ENCODE results near the gene SOST. TPM values are rescaled to one million over a fixed set of nuclear protein-coding genes. Genes with fewer than 3 reads are reported as not detected.

Gene SOST
- polyA plus RNA-seq, 1 of the 3 experiments (the other 2 are of a cell fraction) = not detected

DNA sequence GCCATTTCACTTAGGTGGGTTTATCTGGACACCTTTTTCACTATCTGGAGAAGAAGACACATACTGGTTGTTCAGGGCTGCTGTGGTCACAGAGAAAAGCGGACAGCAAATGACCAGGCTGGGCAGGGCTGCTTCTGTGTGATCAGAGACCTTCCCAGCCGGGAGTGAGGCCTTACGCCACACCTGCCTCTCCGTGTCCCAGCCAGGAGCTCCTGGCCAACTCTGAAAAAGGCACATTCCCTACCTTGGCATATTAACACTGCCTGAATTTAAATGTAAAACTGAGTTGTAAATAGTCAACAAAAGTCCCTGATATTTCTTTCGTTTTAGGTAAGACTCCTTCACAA lies 9.1 kb upstream of the SOST start:
- CTCF ChIA-PET = interaction anchor here (0.7 to 3.3 kb wide), 19 partner anchors 7 to 282 kb away, joined by 3 to 59 read pairs (median 6); partner anchors contain the start of genes CD300LG, CFAP97D1 and DUSP3
- H3K9me3 ChIP-seq = no peaks in the 10 kb centered on the region
- no peak for DNase-seq
- peaks cover 4% of the 10 kb centered on the region; the same call in 1 of the 2 replicates for H3K79me2 ChIP-seq (ENCODE audit: insufficient read depth)
- POLR2A ChIA-PET = interaction anchor here (1.5 kb wide), 1 partner anchor 78 kb away, joined by 4 read pairs; no protein-coding TSS in a partner anchor
- no peak overlapping the region for H2AFZ ChIP-seq (ENCODE audit: low read depth)
- TF ChIP-seq NFIC (IDR thresholded peaks at IDR 0.05; ENCODE audit: borderline replicate concordance) (no peak), RXRA (IDR thresholded peaks at IDR 0.05; ENCODE audit: borderline replicate concordance, low read depth) (no peak), RAD21 (IDR thresholded peaks at IDR 0.05; ENCODE audit: low read length) (no peak), YY1 (IDR thresholded peaks at IDR 0.05; ENCODE audit: low read depth) (no peak), TCF12 (IDR thresholded peaks at IDR 0.05) (no peak), TAF1 (IDR thresholded peaks at IDR 0.05; ENCODE audit: borderline replicate concordance, low read depth, low read length) (no peak), NRF1 (IDR thresholded peaks at IDR 0.05; ENCODE audit: low read depth, low read length) (no peak), EZH2phosphoT487 (IDR thresholded peaks at IDR 0.05; ENCODE audit: borderline replicate concordance, low read depth) (no peak), MEF2A (IDR thresholded peaks at IDR 0.05; ENCODE audit: borderline replicate concordance, low read depth) (no peak), FOXJ3 (CRISPR knock-in tag; IDR thresholded peaks at IDR 0.05) (no peak), FOXM1 (IDR thresholded peaks at IDR 0.05; ENCODE audit: low read depth) (no peak), ELF1 (IDR thresholded peaks at IDR 0.05) (no peak), CHD2 (IDR thresholded peaks at IDR 0.05; ENCODE audit: low read length, partially characterized antibody) (no peak), TEAD4 (IDR thresholded peaks at IDR 0.05; ENCODE audit: borderline replicate concordance, insufficient read depth) (no peak)
- TF ChIP-seq, protein P1, sequence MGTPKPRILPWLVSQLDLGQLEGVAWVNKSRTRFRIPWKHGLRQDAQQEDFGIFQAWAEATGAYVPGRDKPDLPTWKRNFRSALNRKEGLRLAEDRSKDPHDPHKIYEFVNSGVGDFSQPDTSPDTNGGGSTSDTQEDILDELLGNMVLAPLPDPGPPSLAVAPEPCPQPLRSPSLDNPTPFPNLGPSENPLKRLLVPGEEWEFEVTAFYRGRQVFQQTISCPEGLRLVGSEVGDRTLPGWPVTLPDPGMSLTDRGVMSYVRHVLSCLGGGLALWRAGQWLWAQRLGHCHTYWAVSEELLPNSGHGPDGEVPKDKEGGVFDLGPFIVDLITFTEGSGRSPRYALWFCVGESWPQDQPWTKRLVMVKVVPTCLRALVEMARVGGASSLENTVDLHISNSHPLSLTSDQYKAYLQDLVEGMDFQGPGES (IDR thresholded peaks at IDR 0.05; ENCODE audit: low read depth, low read length) = no peak
- TF ChIP-seq, protein P2, sequence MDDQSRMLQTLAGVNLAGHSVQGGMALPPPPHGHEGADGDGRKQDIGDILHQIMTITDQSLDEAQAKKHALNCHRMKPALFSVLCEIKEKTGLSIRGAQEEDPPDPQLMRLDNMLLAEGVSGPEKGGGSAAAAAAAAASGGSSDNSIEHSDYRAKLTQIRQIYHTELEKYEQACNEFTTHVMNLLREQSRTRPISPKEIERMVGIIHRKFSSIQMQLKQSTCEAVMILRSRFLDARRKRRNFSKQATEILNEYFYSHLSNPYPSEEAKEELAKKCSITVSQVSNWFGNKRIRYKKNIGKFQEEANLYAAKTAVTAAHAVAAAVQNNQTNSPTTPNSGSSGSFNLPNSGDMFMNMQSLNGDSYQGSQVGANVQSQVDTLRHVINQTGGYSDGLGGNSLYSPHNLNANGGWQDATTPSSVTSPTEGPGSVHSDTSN (IDR thresholded peaks at IDR 0.05) = no peak
- TF ChIP-seq, protein P3, sequence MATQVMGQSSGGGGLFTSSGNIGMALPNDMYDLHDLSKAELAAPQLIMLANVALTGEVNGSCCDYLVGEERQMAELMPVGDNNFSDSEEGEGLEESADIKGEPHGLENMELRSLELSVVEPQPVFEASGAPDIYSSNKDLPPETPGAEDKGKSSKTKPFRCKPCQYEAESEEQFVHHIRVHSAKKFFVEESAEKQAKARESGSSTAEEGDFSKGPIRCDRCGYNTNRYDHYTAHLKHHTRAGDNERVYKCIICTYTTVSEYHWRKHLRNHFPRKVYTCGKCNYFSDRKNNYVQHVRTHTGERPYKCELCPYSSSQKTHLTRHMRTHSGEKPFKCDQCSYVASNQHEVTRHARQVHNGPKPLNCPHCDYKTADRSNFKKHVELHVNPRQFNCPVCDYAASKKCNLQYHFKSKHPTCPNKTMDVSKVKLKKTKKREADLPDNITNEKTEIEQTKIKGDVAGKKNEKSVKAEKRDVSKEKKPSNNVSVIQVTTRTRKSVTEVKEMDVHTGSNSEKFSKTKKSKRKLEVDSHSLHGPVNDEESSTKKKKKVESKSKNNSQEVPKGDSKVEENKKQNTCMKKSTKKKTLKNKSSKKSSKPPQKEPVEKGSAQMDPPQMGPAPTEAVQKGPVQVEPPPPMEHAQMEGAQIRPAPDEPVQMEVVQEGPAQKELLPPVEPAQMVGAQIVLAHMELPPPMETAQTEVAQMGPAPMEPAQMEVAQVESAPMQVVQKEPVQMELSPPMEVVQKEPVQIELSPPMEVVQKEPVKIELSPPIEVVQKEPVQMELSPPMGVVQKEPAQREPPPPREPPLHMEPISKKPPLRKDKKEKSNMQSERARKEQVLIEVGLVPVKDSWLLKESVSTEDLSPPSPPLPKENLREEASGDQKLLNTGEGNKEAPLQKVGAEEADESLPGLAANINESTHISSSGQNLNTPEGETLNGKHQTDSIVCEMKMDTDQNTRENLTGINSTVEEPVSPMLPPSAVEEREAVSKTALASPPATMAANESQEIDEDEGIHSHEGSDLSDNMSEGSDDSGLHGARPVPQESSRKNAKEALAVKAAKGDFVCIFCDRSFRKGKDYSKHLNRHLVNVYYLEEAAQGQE (IDR thresholded peaks at IDR 0.05; ENCODE audit: low read depth, low read length) = no peak
- TF ChIP-seq, protein P4, sequence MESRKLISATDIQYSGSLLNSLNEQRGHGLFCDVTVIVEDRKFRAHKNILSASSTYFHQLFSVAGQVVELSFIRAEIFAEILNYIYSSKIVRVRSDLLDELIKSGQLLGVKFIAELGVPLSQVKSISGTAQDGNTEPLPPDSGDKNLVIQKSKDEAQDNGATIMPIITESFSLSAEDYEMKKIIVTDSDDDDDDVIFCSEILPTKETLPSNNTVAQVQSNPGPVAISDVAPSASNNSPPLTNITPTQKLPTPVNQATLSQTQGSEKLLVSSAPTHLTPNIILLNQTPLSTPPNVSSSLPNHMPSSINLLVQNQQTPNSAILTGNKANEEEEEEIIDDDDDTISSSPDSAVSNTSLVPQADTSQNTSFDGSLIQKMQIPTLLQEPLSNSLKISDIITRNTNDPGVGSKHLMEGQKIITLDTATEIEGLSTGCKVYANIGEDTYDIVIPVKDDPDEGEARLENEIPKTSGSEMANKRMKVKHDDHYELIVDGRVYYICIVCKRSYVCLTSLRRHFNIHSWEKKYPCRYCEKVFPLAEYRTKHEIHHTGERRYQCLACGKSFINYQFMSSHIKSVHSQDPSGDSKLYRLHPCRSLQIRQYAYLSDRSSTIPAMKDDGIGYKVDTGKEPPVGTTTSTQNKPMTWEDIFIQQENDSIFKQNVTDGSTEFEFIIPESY (IDR thresholded peaks at IDR 0.05; ENCODE audit: borderline replicate concordance, low read depth) = no peak
- WGBS (ENCODE audit: low lambda C conversion rate) = 73% methylated on average over 5 of the region's 5 CpGs
- no peak overlapping the region for H3K4me3 ChIP-seq (ENCODE audit: low read depth in 2 of 2, low read length in 1 of 2)
- H3K36me3 ChIP-seq (replicated peaks in 1 of 2; ENCODE audit: control insufficient read depth in 1 of 2, insufficient read depth in 2 of 2, low read length in 1 of 2) = peaks cover 22 to 41% of the 10 kb centered on the region in 2 experiments
- no peaks in the 10 kb centered on the region for H3K27me3 ChIP-seq (ENCODE audit: insufficient read depth)
- no peaks in the 10 kb centered on the region for H4K20me1 ChIP-seq (ENCODE audit: insufficient read depth)
- H3K9ac ChIP-seq = no peak overlapping the region
- H3K4me2 ChIP-seq = no peak overlapping the region
- H3K9me2 ChIP-seq = no peaks in the 10 kb centered on the region
- no peak overlapping the region for H3K27ac ChIP-seq (ENCODE audit: low read depth in 2 of 2, low read length in 1 of 2)
- H3F3A ChIP-seq (replicated peaks; ENCODE audit: insufficient read depth) = peaks cover 25% of the 10 kb centered on the region
- H3K4me1 ChIP-seq (ENCODE audit: control insufficient read depth in 1 of 2, insufficient read depth in 2 of 2, low read depth in 1 of 2, low read length in 1 of 2) = no peaks in the 10 kb centered on the region
